ENCODE results near the gene BCL10. TPM values are rescaled to one million over a fixed set of nuclear protein-coding genes. Genes with fewer than 3 reads are reported as not detected.

The BCL10 gene
- total and polyA plus RNA-seq, 7 experiments from 2014 or later: 17.4 to 53.0 (median 33.1) TPM

GRCh38 chr1:85224734-85225623 lies 51.5 kb downstream of the BCL10 start:
- Histone ChIP-seq H3K27ac (ENCODE audit: low read depth, low read length) (no peak overlapping the region), H3K4me3 (ENCODE audit: low read length) (no peak overlapping the region), H3K9me3 (ENCODE audit: control insufficient read depth in 2 of 3, low read length in 3 of 3) (no peaks in the 10 kb centered on the region), H3K4me1 (ENCODE audit: control insufficient read depth in 2 of 2, insufficient read depth in 2 of 2, low read length in 2 of 2) (no peaks in the 10 kb centered on the region), H3K36me3 (ENCODE audit: control insufficient read depth in 2 of 3, insufficient read depth in 3 of 3, low read length in 3 of 3) (no peaks in the 10 kb centered on the region), H3K27me3 (ENCODE audit: control insufficient read depth in 2 of 2, insufficient read depth in 2 of 2, low read length in 2 of 2) (no peaks in the 10 kb centered on the region)
- Mint-ChIP-seq H3K27ac (no peak overlapping the region), H3K36me3 (no peaks in the 10 kb centered on the region), H3K4me1 (no peaks in the 10 kb centered on the region), H3K9me3 (no peaks in the 10 kb centered on the region), H3K4me3 (no peak overlapping the region), H3K27me3 (peaks cover 0 to 35% (median 0%) of the 10 kb centered on the region in 5 donors)
- DNase-seq (no peak), ATAC-seq (no peak)
- ChIA-PET POLR2A (interaction anchor here (1.4 kb wide), 1 partner anchor 280 kb away, joined by 3 read pairs; no protein-coding TSS in a partner anchor), CTCF (interaction anchor here (0.5 to 1.5 kb wide), 2 partner anchors 30 to 70 kb away, joined by 3 to 5 read pairs; no protein-coding TSS in a partner anchor)
- intact Hi-C loops (cut with micrococcal nuclease): no loop called here

GRCh38 chr1:85224295-85224694 lies 52.1 kb downstream of the BCL10 start:
- no peak overlapping the region for H3K4me3 ChIP-seq (ENCODE audit: low read length)
- ChIA-PET POLR2A (no interaction called here), CTCF (interaction anchor here (1.5 kb wide), 1 partner anchor 30 kb away, joined by 5 read pairs; no protein-coding TSS in a partner anchor)
- no peaks in the 10 kb centered on the region for H3K4me1 ChIP-seq (ENCODE audit: control insufficient read depth in 2 of 2, insufficient read depth in 2 of 2, low read length in 2 of 2)
- Mint-ChIP-seq H3K27me3 (peaks cover 0 to 40% (median 0%) of the 10 kb centered on the region in 5 donors), H3K4me3 (no peak overlapping the region), H3K27ac (no peak overlapping the region), H3K9me3 (no peaks in the 10 kb centered on the region), H3K4me1 (no peaks in the 10 kb centered on the region), H3K36me3 (no peaks in the 10 kb centered on the region)
- H3K27me3 ChIP-seq (ENCODE audit: control insufficient read depth in 2 of 2, insufficient read depth in 2 of 2, low read length in 2 of 2): no peaks in the 10 kb centered on the region
- ATAC-seq (no peak), DNase-seq (no peak)
- no peaks in the 10 kb centered on the region for H3K9me3 ChIP-seq (ENCODE audit: control insufficient read depth in 2 of 3, low read length in 3 of 3)
- no peaks in the 10 kb centered on the region for H3K36me3 ChIP-seq (ENCODE audit: control insufficient read depth in 2 of 3, insufficient read depth in 3 of 3, low read length in 3 of 3)
- intact Hi-C loops (cut with micrococcal nuclease): no loop called here
- no peak overlapping the region for H3K27ac ChIP-seq (ENCODE audit: low read depth, low read length)

- CTCF ChIA-PET: interaction anchor here (0.6 to 1.5 kb wide), 2 partner anchors 31 to 1202 kb away, joined by 3 to 5 read pairs; no protein-coding TSS in a partner anchor
- no peak for ATAC-seq
- H3K27me3 ChIP-seq (ENCODE audit: control insufficient read depth in 2 of 2, insufficient read depth in 2 of 2, low read length in 2 of 2): peaks cover 0 to 5% of the 10 kb centered on the region in 2 donors
- H3K27me3 Mint-ChIP-seq: peaks cover 0 to 44% (median 3%) of the 10 kb centered on the region in 5 donors
- H3K4me1 ChIP-seq (ENCODE audit: control insufficient read depth in 2 of 2, insufficient read depth in 2 of 2, low read length in 2 of 2): no peaks in the 10 kb centered on the region
- H3K36me3 Mint-ChIP-seq: no peaks in the 10 kb centered on the region
- H3K36me3 ChIP-seq (ENCODE audit: control insufficient read depth in 2 of 3, insufficient read depth in 3 of 3, low read length in 3 of 3): no peaks in the 10 kb centered on the region
- H3K9me3 ChIP-seq (ENCODE audit: control insufficient read depth in 2 of 3, low read length in 3 of 3): no peaks in the 10 kb centered on the region
- no peaks in the 10 kb centered on the region for H3K4me1 Mint-ChIP-seq
- no peak overlapping the region for H3K27ac Mint-ChIP-seq
- no peak overlapping the region for H3K4me3 ChIP-seq (ENCODE audit: low read length)
- no peaks in the 10 kb centered on the region for H3K9me3 Mint-ChIP-seq
- H3K4me3 Mint-ChIP-seq: no peak overlapping the region
- H3K27ac ChIP-seq (ENCODE audit: low read depth, low read length): no peak overlapping the region
- POLR2A ChIA-PET: no interaction called here
- intact Hi-C loops (cut with micrococcal nuclease): no loop called here
- DNase-seq: no peak
Observed at GRCh38 chr1:85223334-85223733, 53.1 kb downstream of the BCL10 start.

- peaks cover 0 to 6% (median 0%) of the 10 kb centered on the region in 11 donors for H3K9me3 Mint-ChIP-seq
- no peak overlapping the region for H3K27ac Mint-ChIP-seq
- no peak overlapping the region for H3K4me3 Mint-ChIP-seq
- POLR2A ChIA-PET: interaction anchor here (0.6 kb wide), 1 partner anchor 318 kb away, joined by 3 read pairs; no protein-coding TSS in a partner anchor
- no peak overlapping the region for H3K4me3 ChIP-seq (ENCODE audit: low read length)
- H3K27me3 Mint-ChIP-seq: peaks cover 7 to 52% (median 18%) of the 10 kb centered on the region in 5 donors
- intact Hi-C loops (cut with micrococcal nuclease): loop anchor here in 1 of 2 donors (2.0 kb wide), 1 partner anchor 18 kb away; no protein-coding TSS in a partner anchor
- no peak overlapping the region for H3K27ac ChIP-seq (ENCODE audit: low read depth, low read length)
- H3K27me3 ChIP-seq (ENCODE audit: control insufficient read depth in 2 of 2, insufficient read depth in 2 of 2, low read length in 2 of 2): peaks cover 0 to 5% of the 10 kb centered on the region in 2 donors
- CTCF ChIA-PET: no interaction called here
- ATAC-seq: no peak
- no peaks in the 10 kb centered on the region for H3K4me1 Mint-ChIP-seq
- H3K4me1 ChIP-seq (ENCODE audit: control insufficient read depth in 2 of 2, insufficient read depth in 2 of 2, low read length in 2 of 2): no peaks in the 10 kb centered on the region
- no peak for DNase-seq
- H3K36me3 Mint-ChIP-seq: no peaks in the 10 kb centered on the region
- H3K36me3 ChIP-seq (ENCODE audit: control insufficient read depth in 2 of 3, insufficient read depth in 3 of 3, low read length in 3 of 3): no peaks in the 10 kb centered on the region
- H3K9me3 ChIP-seq (ENCODE audit: control insufficient read depth in 2 of 3, low read length in 3 of 3): no peaks in the 10 kb centered on the region
Observed at GRCh38 chr1:85220756-85221201, 55.7 kb downstream of the BCL10 start.

GRCh38 chr1:85219853-85220610 lies 56.4 kb downstream of the BCL10 start:
- peaks cover 7 to 50% (median 21%) of the 10 kb centered on the region in 5 donors for H3K27me3 Mint-ChIP-seq
- H3K27ac Mint-ChIP-seq: no peak overlapping the region
- ChIA-PET CTCF (no interaction called here), POLR2A (interaction anchor here (0.6 kb wide), 1 partner anchor 317 kb away, joined by 3 read pairs; no protein-coding TSS in a partner anchor)
- no peak for DNase-seq
- Histone ChIP-seq H3K27me3 (ENCODE audit: control insufficient read depth in 2 of 2, insufficient read depth in 2 of 2, low read length in 2 of 2) (peaks cover 0 to 5% of the 10 kb centered on the region in 2 donors), H3K27ac (ENCODE audit: low read depth, low read length) (no peak overlapping the region), H3K36me3 (ENCODE audit: control insufficient read depth in 2 of 3, insufficient read depth in 3 of 3, low read length in 3 of 3) (no peaks in the 10 kb centered on the region), H3K4me1 (ENCODE audit: control insufficient read depth in 2 of 2, insufficient read depth in 2 of 2, low read length in 2 of 2) (no peaks in the 10 kb centered on the region), H3K9me3 (ENCODE audit: control insufficient read depth in 2 of 3, low read length in 3 of 3) (no peaks in the 10 kb centered on the region), H3K4me3 (ENCODE audit: low read length) (no peak overlapping the region)
- intact Hi-C loops (cut with micrococcal nuclease): loop anchor here in 1 of 2 donors (2.0 kb wide), 1 partner anchor 17 kb away; no protein-coding TSS in a partner anchor
- no peak for ATAC-seq
- no peak overlapping the region for H3K4me3 Mint-ChIP-seq
- H3K9me3 Mint-ChIP-seq: peaks cover 0 to 6% (median 0%) of the 10 kb centered on the region in 11 donors
- no peaks in the 10 kb centered on the region for H3K4me1 Mint-ChIP-seq
- no peaks in the 10 kb centered on the region for H3K36me3 Mint-ChIP-seq

GRCh38 chr1:85216697-85217096 lies 59.7 kb downstream of the BCL10 start:
- Histone ChIP-seq H3K4me1 (ENCODE audit: control insufficient read depth in 2 of 2, insufficient read depth in 2 of 2, low read length in 2 of 2) (no peaks in the 10 kb centered on the region), H3K9me3 (ENCODE audit: control insufficient read depth in 2 of 3, low read length in 3 of 3) (no peaks in the 10 kb centered on the region), H3K4me3 (ENCODE audit: low read length) (no peak overlapping the region), H3K27me3 (ENCODE audit: control insufficient read depth in 2 of 2, insufficient read depth in 2 of 2, low read length in 2 of 2) (peaks cover 0 to 5% of the 10 kb centered on the region in 2 donors), H3K27ac (ENCODE audit: low read depth, low read length) (no peak overlapping the region), H3K36me3 (ENCODE audit: control insufficient read depth in 2 of 3, insufficient read depth in 3 of 3, low read length in 3 of 3) (no peaks in the 10 kb centered on the region)
- intact Hi-C loops (cut with micrococcal nuclease): no loop called here
- Mint-ChIP-seq H3K27ac (no peak overlapping the region), H3K27me3 (peaks cover 7 to 50% (median 27%) of the 10 kb centered on the region in 5 donors), H3K9me3 (peaks cover 0 to 6% (median 0%) of the 10 kb centered on the region in 11 donors), H3K4me1 (no peaks in the 10 kb centered on the region), H3K4me3 (no peak overlapping the region), H3K36me3 (peaks cover 0 to 4% (median 0%) of the 10 kb centered on the region in 5 donors)
- ChIA-PET POLR2A (no interaction called here), CTCF (no interaction called here)
- no peak for DNase-seq
- ATAC-seq: no peak
